LNCaP clone FGC (cell line): ENCODE measurements around the gene TYSND1.

Experiments
- DNase-seq: peaks from one replicate; pipeline ENCODE4 v3.0.0-alpha.2; 2011; ENCODE audit warnings: low read depth
- H3K4me3 ChIP-seq: 2 replicates; pipeline ENCODE4 v1.5.1; 2011; ENCODE audit warnings: mild to moderate bottlenecking, low read depth, low read length, control low read depth
- TF ChIP-seq, protein P1 (sequence below): IDR thresholded peaks from 2 replicates; pipeline ENCODE4 v1.5.1; 2012; ENCODE audit warnings: mild to moderate bottlenecking; ENCODE audit not compliant: control insufficient read depth, insufficient read depth; ENCODE audit errors: extremely low read depth

The TYSND1 gene

DNA sequence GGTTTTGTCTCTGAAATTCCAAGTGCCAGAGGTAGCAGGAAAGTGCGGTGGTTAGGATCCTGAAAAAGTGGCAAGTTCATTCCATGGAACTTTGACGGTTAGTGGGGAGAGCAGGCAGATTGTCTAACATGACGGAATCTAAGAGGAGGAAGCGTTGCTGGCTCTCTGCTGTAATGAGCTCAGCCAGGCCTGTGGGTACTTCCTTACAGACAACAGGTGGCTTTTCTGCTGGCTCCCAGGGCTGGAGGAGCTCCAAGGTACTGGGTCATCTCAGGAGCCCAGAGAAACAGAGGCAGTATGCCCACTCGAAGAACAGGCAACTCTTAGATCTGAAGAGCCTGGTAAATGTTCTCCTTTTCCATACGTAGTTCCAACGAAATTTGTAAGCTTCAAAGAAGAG is 10.8 kb downstream of the TYSND1 start:
- TF ChIP-seq, protein P1, sequence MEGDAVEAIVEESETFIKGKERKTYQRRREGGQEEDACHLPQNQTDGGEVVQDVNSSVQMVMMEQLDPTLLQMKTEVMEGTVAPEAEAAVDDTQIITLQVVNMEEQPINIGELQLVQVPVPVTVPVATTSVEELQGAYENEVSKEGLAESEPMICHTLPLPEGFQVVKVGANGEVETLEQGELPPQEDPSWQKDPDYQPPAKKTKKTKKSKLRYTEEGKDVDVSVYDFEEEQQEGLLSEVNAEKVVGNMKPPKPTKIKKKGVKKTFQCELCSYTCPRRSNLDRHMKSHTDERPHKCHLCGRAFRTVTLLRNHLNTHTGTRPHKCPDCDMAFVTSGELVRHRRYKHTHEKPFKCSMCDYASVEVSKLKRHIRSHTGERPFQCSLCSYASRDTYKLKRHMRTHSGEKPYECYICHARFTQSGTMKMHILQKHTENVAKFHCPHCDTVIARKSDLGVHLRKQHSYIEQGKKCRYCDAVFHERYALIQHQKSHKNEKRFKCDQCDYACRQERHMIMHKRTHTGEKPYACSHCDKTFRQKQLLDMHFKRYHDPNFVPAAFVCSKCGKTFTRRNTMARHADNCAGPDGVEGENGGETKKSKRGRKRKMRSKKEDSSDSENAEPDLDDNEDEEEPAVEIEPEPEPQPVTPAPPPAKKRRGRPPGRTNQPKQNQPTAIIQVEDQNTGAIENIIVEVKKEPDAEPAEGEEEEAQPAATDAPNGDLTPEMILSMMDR = no peak
- DNase-seq = no peak
- H3K4me3 ChIP-seq = no peak overlapping the region

DNA sequence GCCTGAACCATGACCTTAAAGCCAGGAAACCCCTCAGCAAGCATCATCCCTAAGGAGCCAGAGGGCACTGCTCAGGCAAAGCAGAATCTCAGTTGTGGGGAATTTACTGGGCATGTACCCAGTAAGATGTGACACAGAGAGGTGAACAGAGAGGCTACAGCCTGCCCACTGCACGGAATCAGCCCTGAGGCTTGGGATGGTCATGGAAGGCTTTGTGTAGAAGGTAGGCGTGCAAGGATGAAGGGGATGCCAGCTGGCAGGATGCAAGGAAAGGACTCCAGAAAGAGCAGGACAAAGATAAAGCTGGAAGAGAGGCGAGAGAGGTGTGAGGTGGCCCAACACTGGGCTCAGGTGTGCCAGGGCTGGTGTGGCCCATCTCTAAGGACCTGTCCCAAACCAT is 11.5 kb downstream of the TYSND1 start:
- no peak overlapping the region for H3K4me3 ChIP-seq
- DNase-seq = no peak
- TF ChIP-seq, protein P1 = no peak

DNA sequence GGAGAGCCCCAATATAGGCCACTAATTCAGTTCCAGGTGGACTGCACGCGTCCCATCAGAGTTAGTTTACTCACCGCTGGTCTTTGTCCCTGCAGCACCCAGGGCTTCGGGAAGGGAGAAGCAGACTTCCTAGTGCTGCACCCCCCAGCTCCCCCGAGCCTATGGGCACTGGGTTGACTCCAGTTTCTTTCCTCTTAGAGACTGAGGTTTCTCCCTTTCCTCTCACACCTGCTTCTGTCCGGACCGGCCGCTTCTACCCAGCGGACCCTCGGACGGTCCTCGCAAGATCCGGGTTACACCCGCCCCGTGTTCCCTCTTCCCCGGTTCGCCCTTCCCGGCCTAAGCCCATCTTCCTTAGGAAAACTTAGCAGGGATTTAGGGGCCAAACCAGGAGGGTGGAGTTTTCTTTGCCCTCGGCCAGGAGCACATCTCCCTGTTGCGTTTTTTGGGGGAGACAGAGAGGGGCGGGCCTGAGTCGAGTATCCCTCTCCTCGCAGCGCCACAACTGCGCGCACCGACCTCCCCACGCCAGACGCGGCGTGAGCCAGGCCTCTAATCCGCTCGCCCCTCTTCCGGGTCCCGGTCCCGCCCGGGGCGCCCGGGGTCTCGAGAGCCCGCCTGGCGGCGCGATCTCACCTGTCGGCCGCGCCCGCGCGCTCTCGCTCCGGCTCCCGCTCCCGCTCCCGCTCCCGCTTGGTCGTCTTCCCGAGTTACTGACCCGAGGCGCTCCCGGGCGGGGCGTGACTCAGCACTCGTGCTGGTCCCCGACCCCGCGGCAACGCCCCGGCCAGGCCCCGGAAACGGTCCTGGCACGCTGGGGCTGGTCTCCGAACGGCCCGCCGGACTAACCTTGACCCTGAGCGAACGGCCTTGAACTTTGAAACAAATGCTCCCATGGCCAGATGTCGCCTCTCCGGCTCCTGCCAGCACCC is 14.1 kb downstream of the TYSND1 start, which contains the start of gene AIFM2:
Gene AIFM2, minus strand, starts transcription at position 728 of the 932 bp plus-strand sequence. CDS start 8,741 bp downstream, outside the sequence.
- DNase-seq = no peak
- TF ChIP-seq, protein P1 = no peak
- H3K4me3 ChIP-seq = no peak within 1 kb of the TSS

DNA sequence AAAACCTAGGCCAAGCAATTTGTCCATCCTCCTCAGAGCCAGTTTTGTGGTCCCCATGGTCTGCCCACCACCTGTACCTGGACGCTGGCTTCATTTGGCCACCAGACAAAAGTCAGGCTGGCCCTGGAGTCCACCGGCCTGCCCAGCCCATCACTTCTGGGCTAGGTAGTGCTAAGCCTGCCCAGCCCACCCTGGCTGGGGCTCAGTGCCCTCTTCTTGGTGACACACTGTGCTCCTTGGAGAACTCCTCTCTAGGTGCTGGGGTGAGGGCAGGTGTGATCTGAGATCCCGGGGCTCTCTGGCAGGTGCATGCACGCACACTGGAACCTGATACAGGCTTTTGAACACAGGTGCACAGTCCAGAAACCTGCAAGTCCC is 15.0 kb downstream of the TYSND1 start:
- DNase-seq = no peak
- TF ChIP-seq, protein P1 = no peak
- H3K4me3 ChIP-seq = no peak overlapping the region

DNA sequence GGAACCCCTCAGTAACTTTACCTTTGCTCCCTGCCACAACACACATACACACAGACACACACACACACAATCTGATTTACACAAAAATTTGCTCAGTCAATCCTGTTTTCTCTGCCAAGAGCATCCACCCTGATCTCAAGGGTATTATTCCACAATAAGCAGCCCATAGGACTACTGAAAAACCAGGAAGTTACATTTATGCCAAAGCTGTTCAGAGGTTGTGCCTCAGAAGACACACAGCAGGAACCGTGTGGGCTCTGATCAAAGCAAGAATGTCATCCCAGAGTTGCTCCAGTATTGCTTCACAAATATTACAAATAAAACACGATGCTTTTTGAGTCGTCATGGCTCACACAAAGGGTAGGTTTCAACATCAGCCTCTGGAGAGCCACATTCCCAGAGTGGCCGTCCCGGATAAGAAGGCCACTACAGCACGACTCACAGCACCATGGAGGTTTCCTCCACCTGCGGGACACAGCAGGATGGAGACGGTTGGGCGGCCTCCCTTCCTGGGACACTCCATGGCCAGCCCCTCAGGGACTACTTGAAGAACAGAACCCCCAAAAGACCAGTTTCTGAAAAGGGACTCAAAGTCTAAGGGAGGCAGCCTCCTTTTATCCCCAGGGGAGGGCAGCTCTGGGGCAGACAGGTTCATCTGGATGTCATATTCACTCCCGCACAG is 15.5 kb downstream of the TYSND1 start:
- TF ChIP-seq, protein P1 = no peak
- no peak for DNase-seq
- H3K4me3 ChIP-seq = no peak overlapping the region

DNA sequence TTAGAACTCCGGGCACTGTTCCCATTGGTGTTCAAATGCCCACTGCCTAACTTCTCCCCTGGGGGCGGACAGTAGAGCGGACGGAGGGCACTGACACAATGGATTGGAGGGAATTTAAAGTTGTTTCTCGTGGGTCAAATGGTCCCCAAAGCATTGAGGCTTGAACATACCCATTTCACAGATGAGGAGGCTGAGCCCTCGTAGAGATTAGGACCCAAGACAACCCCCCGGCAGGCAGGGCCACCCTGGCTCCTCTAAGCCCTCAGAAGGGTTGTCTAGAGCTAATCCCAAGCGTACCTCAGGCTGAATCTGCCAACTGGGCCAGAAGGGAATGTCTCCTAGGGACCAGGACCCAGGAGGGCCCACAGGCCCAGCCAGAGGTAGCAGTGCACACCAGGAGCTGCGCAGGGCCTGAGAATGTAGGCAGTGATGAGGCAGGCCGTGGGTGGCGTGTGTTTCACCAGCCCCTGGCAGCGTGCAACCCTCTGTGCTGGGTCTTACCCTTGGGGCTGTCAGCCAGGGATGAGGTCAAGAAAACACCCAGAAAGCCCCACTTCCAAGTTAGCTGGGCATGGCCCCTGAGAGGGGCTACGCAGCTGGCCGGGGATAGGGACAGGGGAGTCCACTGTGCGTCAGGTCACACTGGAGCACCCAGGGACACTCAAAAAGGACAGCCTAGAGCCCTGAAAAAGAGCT is 19.7 kb downstream of the TYSND1 start:
- no peak overlapping the region for H3K4me3 ChIP-seq
- DNase-seq = no peak
- TF ChIP-seq, protein P1 = no peak
